GM12878 (cell line): ENCODE measurements around the gene FSHR. TPM values are rescaled to one million over a fixed set of nuclear protein-coding genes. Genes with fewer than 3 reads are reported as not detected.

Experiments
- ATAC-seq: fragments of 200-7000 bp; cut with Tn5 transposase; 3 replicates; pipeline ENCODE4 v1.9.1; 2020; ENCODE audit warnings: mild to moderate bottlenecking, moderate library complexity
- BruUV-seq: library from RNA; stranded (reverse); fragments of 400-500 nt; replicated peaks from 2 replicates; lab custom pipeline; 2021; lab: Mats Ljungman, UMichigan
- CTCF ChIA-PET: fragments of 300-600 bp; sonication (Branson Sonifier 250); formaldehyde crosslinking; extraction: SDS; loops from one replicate; lab custom pipeline; 2021; ENCODE audit warnings: inconsistent platforms; lab: Yijun Ruan, JAX
- POLR2A ChIA-PET: fragments of 350-600 bp; formaldehyde crosslinking; extraction: SDS; loops from one replicate; lab custom pipeline; 2021; ENCODE audit warnings: inconsistent platforms; lab: Charles Lee
- RAD21 ChIA-PET: fragments of 300-600 bp; sonication (Branson Sonifier 250); formaldehyde crosslinking; loops from one replicate; lab custom pipeline; 2023; ENCODE audit warnings: antibody characterized with exemption; ENCODE audit not compliant: unreplicated experiment; lab: Charles Lee
- SMC1A ChIA-PET: fragments of 300-600 bp; sonication (Branson Sonifier 250); formaldehyde crosslinking; loops from one replicate; lab custom pipeline; 2023; ENCODE audit not compliant: unreplicated experiment, uncharacterized antibody; lab: Charles Lee
- DNase-seq: peaks from one replicate; pipeline ENCODE4 v3.0.0-alpha.2; 2011; ENCODE audit warnings: low read depth, low spot score
- FAIRE-seq: peaks from 3 replicates; lab custom pipeline; 2011; peaks lifted over from hg19 to GRCh38; lab: Jason Lieb, UNC
- H2AFZ ChIP-seq: 2 replicates; pipeline ENCODE4 v1.6.0; 2011; ENCODE audit warnings: low read depth, low read length, control low read depth; ENCODE audit not compliant: control insufficient read depth
- H3K27ac ChIP-seq: 2 replicates; pipeline ENCODE4 v1.5.1; 2011; ENCODE audit warnings: control low read depth; ENCODE audit not compliant: control insufficient read depth, insufficient read depth
- H3K27me3 ChIP-seq, 2 experiments: replicated peaks in 1 of 2; 2 replicates each; pipeline versions ENCODE4 v1.6.0 to v1.6.1; 2011; ENCODE audit warnings: low read length in 1 of 2; ENCODE audit not compliant: control insufficient read depth in 2 of 2, insufficient read depth in 2 of 2
- H3K36me3 ChIP-seq, 2 experiments: 2 replicates each; pipeline ENCODE4 v1.5.1; 2011; ENCODE audit warnings: low read length in 1 of 2; ENCODE audit not compliant: control insufficient read depth in 2 of 2, insufficient read depth in 2 of 2
- H3K4me1 ChIP-seq: 2 replicates; pipeline ENCODE4 v1.6.1; 2011; ENCODE audit warnings: mild to moderate bottlenecking, low read length, moderate library complexity, mixed read lengths; ENCODE audit not compliant: control insufficient read depth, insufficient read depth
- H3K4me2 ChIP-seq: 2 replicates; pipeline ENCODE4 v1.6.0; 2011; ENCODE audit warnings: control low read depth; ENCODE audit not compliant: control insufficient read depth, insufficient read depth
- H3K4me3 ChIP-seq: fragments of 200-600 bp; sonication (generic); 2 replicates; pipeline ENCODE4 v1.5.1; 2016
- H3K79me2 ChIP-seq: 2 replicates; pipeline ENCODE4 v1.6.0; 2011; ENCODE audit warnings: low read length; ENCODE audit not compliant: control insufficient read depth, insufficient read depth
- H3K9ac ChIP-seq: 2 replicates; pipeline ENCODE4 v1.8.0; 2011; ENCODE audit warnings: low read length, control low read depth, mixed read lengths; ENCODE audit not compliant: control insufficient read depth, insufficient read depth
- H3K9me3 ChIP-seq: replicated peaks from 3 replicates; pipeline ENCODE4 v1.5.1; 2011; ENCODE audit warnings: mild to moderate bottlenecking, low read length; ENCODE audit not compliant: control insufficient read depth, insufficient read depth
- H4K20me1 ChIP-seq: 2 replicates; pipeline ENCODE4 v1.6.0; 2011; ENCODE audit not compliant: control insufficient read depth, insufficient read depth
- HCFC1 ChIP-seq: fragments of 150-350 bp; IDR thresholded peaks from 2 replicates; pipeline ENCODE4 v1.6.1; 2014; ENCODE audit warnings: low read length
- HDAC2 ChIP-seq: fragments of 200-600 bp; sonication (generic); IDR thresholded peaks from 2 replicates; pipeline ENCODE4 v1.6.1; 2017
- MEF2B ChIP-seq: fragments of 450-650 bp; IDR thresholded peaks from 2 replicates; pipeline ENCODE4 v1.6.1; 2018; ENCODE audit warnings: mild to moderate bottlenecking, moderate library complexity; ENCODE audit not compliant: partially characterized antibody, poor library complexity, severe bottlenecking
- MXI1 ChIP-seq: fragments of 150-350 bp; IDR thresholded peaks from 2 replicates; pipeline ENCODE4 v1.6.1; 2011; ENCODE audit warnings: low read depth, mild to moderate bottlenecking, inconsistent platforms, low read length, improper control_type of control experiment
- MYC ChIP-seq: IDR thresholded peaks from 2 replicates; pipeline ENCODE4 v1.6.1; 2011; ENCODE audit warnings: mild to moderate bottlenecking, low read length, moderate library complexity, inconsistent platforms; ENCODE audit not compliant: insufficient read depth, insufficient replicate concordance, insufficient read length, severe bottlenecking
- NBN ChIP-seq: fragments of 450-650 bp; IDR thresholded peaks from 2 replicates; pipeline ENCODE4 v1.6.1; 2016
- POLR2AphosphoS2 ChIP-seq: IDR thresholded peaks from 2 replicates; pipeline ENCODE4 v1.6.1; 2011; ENCODE audit warnings: low read depth, mild to moderate bottlenecking, low read length, improper control_type of control experiment, moderate library complexity
- SREBF2 ChIP-seq: IDR thresholded peaks from 2 replicates; pipeline ENCODE4 v1.6.1; 2012; ENCODE audit warnings: mild to moderate bottlenecking, low read length
- TCF3 ChIP-seq: IDR thresholded peaks from 2 replicates; pipeline ENCODE4 v1.6.1; 2012; ENCODE audit warnings: low read depth, mild to moderate bottlenecking, low read length, borderline replicate concordance; ENCODE audit not compliant: insufficient read depth
- ZNF622 ChIP-seq: fragments of 450-650 bp; IDR thresholded peaks from 2 replicates; pipeline ENCODE4 v1.6.1; 2017; ENCODE audit warnings: mild to moderate bottlenecking, inconsistent platforms
- ZZZ3 ChIP-seq: IDR thresholded peaks from 2 replicates; pipeline ENCODE4 v1.6.1; 2011; ENCODE audit warnings: low read depth; ENCODE audit not compliant: control insufficient read depth, insufficient read length
- WGBS: methylation state at CpG from one replicate; pipeline ENCODE4 v1.1.6; 2016; ENCODE audit warnings: low lambda C conversion rate; ENCODE audit not compliant: insufficient replicate concordance, insufficient coverage; ENCODE audit errors: missing lambda C conversion rate; 5-methylcytosine and 5-hydroxymethylcytosine counted together
- in situ Hi-C: fragments of 300-500 bp; cut with MboI; formaldehyde crosslinking; loops from 9 replicates; pipeline ENCODE4 v1.14.3; 2018; ENCODE audit warnings: mixed read lengths
- intact Hi-C: fragments of 100-400 bp; cut with micrococcal nuclease; formaldehyde crosslinking; loops from one replicate; pipeline ENCODE4 v1.14.2; 2022; ENCODE audit not compliant: unreplicated experiment
- polyA plus RNA-seq, 11 experiments: library from polyadenylated mRNA; depleted of rRNA in 4 of 11; unstranded in 6 of 11; stranded (reverse) in 5 of 11; fragments of >200 nt; fragmentation: Nextera tagmentation in 4 of 11; fragmentation: Illumina TruSeq in 1 of 11; extraction: Ambion mirVana in 4 of 11; extraction: Trizol in 1 of 11; gene quantifications; 1 replicate in 1 of 11; 2 replicates in 10 of 11; pipeline versions ENCODE4 v1.2.1 to v1.2.3, GENCODE V29; 2011 to 2016; ENCODE audit warnings: inconsistent platforms in 2 of 11, missing spikeins in 2 of 11, low read depth in 1 of 11
- total RNA-seq, 4 experiments: library from RNA; depleted of rRNA in 3 of 4; stranded (reverse); fragments of >200 nt in 3 of 4; fragmentation: Illumina TruSeq in 1 of 4; extraction: Trizol in 1 of 4; gene quantifications; 2 replicates each; pipeline versions ENCODE4 v1.2.1 to v1.2.3, GENCODE V29; 2013 to 2021
- TF ChIP-seq, protein P1 (sequence below): IDR thresholded peaks from 2 replicates; pipeline ENCODE4 v1.6.1; 2011; ENCODE audit warnings: low read depth, mild to moderate bottlenecking, low read length, moderate library complexity, borderline replicate concordance; ENCODE audit errors: extremely low read depth

The FSHR gene
- total and polyA plus RNA-seq, 10 of the 15 experiments (the other 5 are each of a cell fraction or from before 2014, with no cell fraction given): not detected

DNA sequence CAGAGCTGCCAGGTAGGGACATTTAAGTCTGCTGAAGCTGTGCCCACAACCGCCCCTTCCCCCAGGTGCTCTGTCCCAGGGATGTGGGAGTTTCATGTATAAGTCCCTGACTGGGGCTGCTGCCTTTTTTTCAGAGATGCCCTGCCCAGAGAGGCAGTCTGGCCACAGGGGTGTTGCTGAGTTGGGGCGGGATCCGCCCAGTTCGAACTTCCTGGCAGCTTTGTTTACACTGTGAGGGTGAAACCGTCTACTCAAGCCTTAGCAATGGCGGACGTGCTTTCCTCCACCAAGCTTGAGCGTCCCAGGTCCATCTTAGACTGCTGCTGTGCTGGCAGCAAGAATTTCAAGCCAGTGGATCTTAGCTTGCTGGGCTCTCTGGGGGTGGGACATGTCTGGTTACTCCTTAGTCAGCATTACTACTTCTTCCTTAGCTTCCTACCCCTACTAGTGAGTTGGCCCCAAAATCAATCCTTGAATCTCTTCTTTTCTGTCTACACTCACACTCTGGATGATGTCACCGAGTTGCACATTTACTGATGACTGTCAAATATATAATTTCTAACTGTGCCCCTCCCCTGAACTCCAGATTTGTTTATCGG, 31.8 kb upstream of the FSHR start:
- Histone ChIP-seq H3K79me2 (no peaks in the 10 kb centered on the region), H2AFZ (no peak overlapping the region), H4K20me1 (no peaks in the 10 kb centered on the region), H3K9ac (no peak overlapping the region), H3K4me3 (no peak overlapping the region), H3K36me3 (no peaks in the 10 kb centered on the region), H3K9me3 (no peaks in the 10 kb centered on the region), H3K27me3 (no peaks in the 10 kb centered on the region), H3K27ac (no peak overlapping the region), H3K4me1 (no peaks in the 10 kb centered on the region), H3K4me2 (no peak overlapping the region)
- WGBS: 46% methylated on average over 10 of the region's 10 CpGs
- ATAC-seq: no peak
- in situ Hi-C loops (no loop called here), intact Hi-C loops (no loop called here)
- POLR2A ChIA-PET: no interaction called here
- SMC1A ChIA-PET: no interaction called here
- RAD21 ChIA-PET: no interaction called here
- DNase-seq: no peak
- FAIRE-seq: no peak
- BruUV-seq: no TSS peak
- CTCF ChIA-PET: no interaction called here
- TF ChIP-seq MEF2B: no peak
- TF ChIP-seq MXI1: no peak
- no peak for TF ChIP-seq MYC
- TF ChIP-seq ZNF622: no peak
- TF ChIP-seq POLR2AphosphoS2: no peak
- TF ChIP-seq, protein P1, sequence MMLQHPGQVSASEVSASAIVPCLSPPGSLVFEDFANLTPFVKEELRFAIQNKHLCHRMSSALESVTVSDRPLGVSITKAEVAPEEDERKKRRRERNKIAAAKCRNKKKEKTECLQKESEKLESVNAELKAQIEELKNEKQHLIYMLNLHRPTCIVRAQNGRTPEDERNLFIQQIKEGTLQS: no peak
- no peak for TF ChIP-seq HCFC1
- TF ChIP-seq HDAC2: no peak
- no peak for TF ChIP-seq TCF3
- TF ChIP-seq NBN: no peak
- no peak for TF ChIP-seq ZZZ3
- no peak for TF ChIP-seq SREBF2
- TF ChIP-seq, all 136 proteins: peak for 0
